ENCODE data around the gene NOSIP.

- TF ChIP-seq GATA2 (IDR thresholded peaks at IDR 0.05; ENCODE audit: low read depth, low read length) (no peak), GATA3 (IDR thresholded peaks at IDR 0.05; ENCODE audit: low read depth, low read length) (no peak)
Measured at GRCh38 chr19:49579193-49579592, 1.2 kb downstream of the NOSIP start.

Data from SH-SY5Y (cell line).